Measurements from ENCODE around the gene CSF2.

- no peak for TF ChIP-seq CTCF (CRISPR knock-in tag; IDR thresholded peaks at IDR 0.05)
- no peak for TF ChIP-seq IRF1 (CRISPR knock-in tag; IDR thresholded peaks at IDR 0.05; ENCODE audit: low read depth)
- TF ChIP-seq CHD4 (IDR thresholded peaks at IDR 0.05; ENCODE audit: borderline replicate concordance, low read length), result no peak
- no peak for TF ChIP-seq ZBTB33 (CRISPR knock-in tag; IDR thresholded peaks at IDR 0.05)
- TF ChIP-seq ZNF335 (CRISPR knock-in tag; IDR thresholded peaks at IDR 0.05), result no peak
- no peak for TF ChIP-seq ZNF737 (CRISPR knock-in tag; IDR thresholded peaks at IDR 0.05; ENCODE audit: borderline replicate concordance)
- TF ChIP-seq EEA1 (CRISPR knock-in tag; IDR thresholded peaks at IDR 0.05; ENCODE audit: borderline replicate concordance), result no peak
- TF ChIP-seq HOMEZ (CRISPR knock-in tag; IDR thresholded peaks at IDR 0.05; ENCODE audit: low read depth), result no peak
- TF ChIP-seq ESRRA (CRISPR knock-in tag; IDR thresholded peaks at IDR 0.05; ENCODE audit: low read depth), result no peak
- no peak for TF ChIP-seq PHB2 (IDR thresholded peaks at IDR 0.05; ENCODE audit: partially characterized antibody)
- TF ChIP-seq RBM39 (IDR thresholded peaks at IDR 0.05; ENCODE audit: low read depth, low read length, poor library complexity, severe bottlenecking), result no peak
- no peak for TF ChIP-seq MTF2 (CRISPR knock-in tag; IDR thresholded peaks at IDR 0.05; ENCODE audit: borderline replicate concordance)
- TF ChIP-seq ZBTB43 (CRISPR knock-in tag; conservative IDR thresholded peaks at IDR 0.05), result no peak
- no peak for TF ChIP-seq MNT (IDR thresholded peaks at IDR 0.05)
These were observed 642 bp downstream of the CSF2 start for GRCh38 chr5:132074091-132074771.
